C4-2B (cell line): ENCODE data around the gene SDF2.

ENCODE experiments used
- ZFX ChIP-seq: fragments of 450-650 bp; IDR thresholded peaks from 2 replicates; pipeline ENCODE4 v1.6.1; 2017
- TF ChIP-seq, protein P1 (sequence below): fragments of 450-650 bp; conservative IDR thresholded peaks from 2 replicates; pipeline ENCODE4 v1.5.1; 2017; ENCODE audit warnings: mild to moderate bottlenecking

DNA sequence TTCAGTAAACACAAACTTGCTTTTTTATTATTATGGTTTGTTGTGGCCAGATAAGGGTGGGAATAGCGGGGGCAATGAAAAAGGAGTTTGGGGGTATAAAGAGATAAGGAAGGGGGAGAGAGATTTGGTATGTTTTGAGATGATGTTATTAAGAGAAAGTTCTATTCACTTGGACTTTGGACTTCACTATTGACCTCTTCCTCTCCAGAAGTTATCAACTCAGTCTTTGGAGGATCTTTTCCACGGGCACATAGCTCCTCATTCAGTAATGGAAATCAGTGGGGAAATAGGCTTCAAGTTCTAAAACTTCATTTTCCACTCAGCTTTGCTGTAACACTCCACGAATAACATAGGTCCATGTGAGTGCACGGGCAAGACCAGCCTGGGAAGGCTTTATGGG lies 26.8 kb upstream of the SDF2 start:
- TF ChIP-seq, protein P1, sequence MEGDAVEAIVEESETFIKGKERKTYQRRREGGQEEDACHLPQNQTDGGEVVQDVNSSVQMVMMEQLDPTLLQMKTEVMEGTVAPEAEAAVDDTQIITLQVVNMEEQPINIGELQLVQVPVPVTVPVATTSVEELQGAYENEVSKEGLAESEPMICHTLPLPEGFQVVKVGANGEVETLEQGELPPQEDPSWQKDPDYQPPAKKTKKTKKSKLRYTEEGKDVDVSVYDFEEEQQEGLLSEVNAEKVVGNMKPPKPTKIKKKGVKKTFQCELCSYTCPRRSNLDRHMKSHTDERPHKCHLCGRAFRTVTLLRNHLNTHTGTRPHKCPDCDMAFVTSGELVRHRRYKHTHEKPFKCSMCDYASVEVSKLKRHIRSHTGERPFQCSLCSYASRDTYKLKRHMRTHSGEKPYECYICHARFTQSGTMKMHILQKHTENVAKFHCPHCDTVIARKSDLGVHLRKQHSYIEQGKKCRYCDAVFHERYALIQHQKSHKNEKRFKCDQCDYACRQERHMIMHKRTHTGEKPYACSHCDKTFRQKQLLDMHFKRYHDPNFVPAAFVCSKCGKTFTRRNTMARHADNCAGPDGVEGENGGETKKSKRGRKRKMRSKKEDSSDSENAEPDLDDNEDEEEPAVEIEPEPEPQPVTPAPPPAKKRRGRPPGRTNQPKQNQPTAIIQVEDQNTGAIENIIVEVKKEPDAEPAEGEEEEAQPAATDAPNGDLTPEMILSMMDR: no peak
- no peak for TF ChIP-seq ZFX
